GM23248 (cell line): Measurements from ENCODE around the gene NT5DC1. TPM values are rescaled to one million over a fixed set of nuclear protein-coding genes. Genes with fewer than 3 reads are reported as not detected.

Experiments
- DNase-seq: peaks from one replicate; pipeline ENCODE4 v3.0.0-alpha.2; 2015
- H2AFZ ChIP-seq: fragments of 200-600 bp; sonication (generic); 2 replicates; pipeline ENCODE4 v1.6.1; 2016; ENCODE audit warnings: antibody characterized with exemption
- H3F3A ChIP-seq: fragments of 200-600 bp; sonication (generic); 2 replicates; pipeline ENCODE4 v1.6.1; 2016; ENCODE audit warnings: mild to moderate bottlenecking, antibody characterized with exemption, mixed run types; ENCODE audit not compliant: insufficient read depth
- H3K27ac ChIP-seq: fragments of 200-600 bp; sonication (generic); 2 replicates; pipeline ENCODE4 v1.5.1; 2016; ENCODE audit warnings: mild to moderate bottlenecking
- H3K27me3 ChIP-seq: fragments of 200-600 bp; sonication (generic); replicated peaks from 2 replicates; pipeline ENCODE4 v1.6.1; 2016; ENCODE audit warnings: mild to moderate bottlenecking; ENCODE audit not compliant: insufficient read depth
- H3K36me3 ChIP-seq: fragments of 200-600 bp; sonication (generic); 2 replicates; pipeline ENCODE4 v1.6.1; 2016; ENCODE audit warnings: low read depth, mild to moderate bottlenecking
- H3K4me1 ChIP-seq: fragments of 200-600 bp; sonication (generic); 2 replicates; pipeline ENCODE4 v1.6.1; 2016; ENCODE audit warnings: mild to moderate bottlenecking; ENCODE audit not compliant: insufficient read depth
- H3K4me2 ChIP-seq: fragments of 200-600 bp; sonication (generic); one replicate; pipeline ENCODE4 v1.6.1; 2016; ENCODE audit warnings: mild to moderate bottlenecking; ENCODE audit not compliant: unreplicated experiment
- H3K4me3 ChIP-seq: fragments of 200-600 bp; sonication (generic); 2 replicates; pipeline ENCODE4 v1.5.1; 2016; ENCODE audit warnings: mild to moderate bottlenecking
- H3K79me2 ChIP-seq: fragments of 200-600 bp; sonication (generic); 2 replicates; pipeline ENCODE4 v1.6.1; 2016; ENCODE audit warnings: mild to moderate bottlenecking; ENCODE audit not compliant: insufficient read depth
- H3K9ac ChIP-seq: fragments of 200-600 bp; sonication (generic); 2 replicates; pipeline ENCODE4 v1.6.1; 2016; ENCODE audit warnings: mild to moderate bottlenecking
- H3K9me2 ChIP-seq: fragments of 200-600 bp; sonication (generic); 2 replicates; pipeline ENCODE4 v1.6.1; 2016; ENCODE audit warnings: mixed run types, mild to moderate bottlenecking, moderate library complexity; ENCODE audit not compliant: insufficient read depth
- H3K9me3 ChIP-seq: fragments of 200-600 bp; sonication (generic); one replicate; pipeline ENCODE4 v1.6.1; 2017; ENCODE audit warnings: low read depth
- H4K20me1 ChIP-seq: fragments of 200-600 bp; sonication (generic); 2 replicates; pipeline ENCODE4 v1.6.0; 2016; ENCODE audit not compliant: insufficient read depth
- EZH2 ChIP-seq: fragments of 200-600 bp; sonication (generic); IDR thresholded peaks from 2 replicates; pipeline ENCODE4 v1.6.1; 2018; ENCODE audit warnings: antibody characterized with exemption, mild to moderate bottlenecking; ENCODE audit not compliant: insufficient read depth, poor library complexity, severe bottlenecking
- EZH2phosphoT487 ChIP-seq: fragments of 200-600 bp; sonication (generic); IDR thresholded peaks from 2 replicates; pipeline ENCODE4 v1.6.1; 2018; ENCODE audit warnings: antibody characterized with exemption, moderate library complexity, mild to moderate bottlenecking, low read depth; ENCODE audit not compliant: insufficient read depth
- WGBS, 2 experiments: methylation state at CpG; one replicate each; pipeline ENCODE4 v1.1.6; 2015 to 2017; ENCODE audit warnings: low lambda C conversion rate in 2 of 2, low coverage in 1 of 2; ENCODE audit errors: missing lambda C conversion rate in 2 of 2; 5-methylcytosine and 5-hydroxymethylcytosine counted together
- in situ Hi-C: fragments of 300-500 bp; cut with MboI; formaldehyde crosslinking; loops from 2 replicates; pipeline ENCODE4 v1.15.0; 2020
- polyA plus RNA-seq: library from polyadenylated mRNA; unstranded; fragments of >200 nt; fragmentation: Nextera tagmentation; extraction: Ambion mirVana; gene quantifications from 2 replicates; pipeline ENCODE4 v1.2.1, GENCODE V29; 2016
- total RNA-seq: library from RNA; depleted of rRNA; stranded (reverse); fragments of >200 nt; shearing (Covaris generic); gene quantifications from 2 replicates; pipeline ENCODE4 v1.2.3, GENCODE V29; 2014

NT5DC1 gene
- total and polyA plus RNA-seq, 2 experiments from 2014 or later = 3.4 to 15.4 TPM

GRCh38 chr6:116127771-116128493, 27.3 kb downstream of the NT5DC1 start:
- Histone ChIP-seq H3K36me3 (no peaks in the 10 kb centered on the region), H3K79me2 (no peaks in the 10 kb centered on the region), H3K4me3 (no peak overlapping the region), H4K20me1 (no peaks in the 10 kb centered on the region), H3K9me2 (no peaks in the 10 kb centered on the region), H3K9me3 (no peaks in the 10 kb centered on the region), H3K27ac (no peak overlapping the region), H3K4me2 (no peak overlapping the region), H3K27me3 (no peaks in the 10 kb centered on the region), H3F3A (no peaks in the 10 kb centered on the region), H3K4me1 (peaks cover 9% of the 10 kb centered on the region), H3K9ac (no peak overlapping the region), H2AFZ (no peak overlapping the region)
- 89 to 100% methylated on average over 2 of the region's 2 CpGs for WGBS, 2 experiments
- TF ChIP-seq EZH2 = no peak
- TF ChIP-seq EZH2phosphoT487 = no peak
- in situ Hi-C loops = no loop called here
- DNase-seq = peak; percentile 41

- in situ Hi-C loops = no loop called here
- 96% methylated on average over 3 of the region's 3 CpGs for WGBS, 2 experiments
- Histone ChIP-seq H3K27ac (no peak overlapping the region), H3F3A (no peaks in the 10 kb centered on the region), H3K4me1 (peaks cover 2% of the 10 kb centered on the region; the same call in 1 of the 2 replicates), H3K36me3 (no peaks in the 10 kb centered on the region), H3K9me3 (no peaks in the 10 kb centered on the region), H3K9ac (no peak overlapping the region), H3K4me2 (no peak overlapping the region), H3K9me2 (no peaks in the 10 kb centered on the region), H3K79me2 (no peaks in the 10 kb centered on the region), H4K20me1 (no peaks in the 10 kb centered on the region), H3K4me3 (no peak overlapping the region), H3K27me3 (no peaks in the 10 kb centered on the region), H2AFZ (no peak overlapping the region)
- no peak for TF ChIP-seq EZH2
- no peak for DNase-seq
Observed at GRCh38 chr6:116133453-116133852, 32.8 kb downstream of the NT5DC1 start.

DNA sequence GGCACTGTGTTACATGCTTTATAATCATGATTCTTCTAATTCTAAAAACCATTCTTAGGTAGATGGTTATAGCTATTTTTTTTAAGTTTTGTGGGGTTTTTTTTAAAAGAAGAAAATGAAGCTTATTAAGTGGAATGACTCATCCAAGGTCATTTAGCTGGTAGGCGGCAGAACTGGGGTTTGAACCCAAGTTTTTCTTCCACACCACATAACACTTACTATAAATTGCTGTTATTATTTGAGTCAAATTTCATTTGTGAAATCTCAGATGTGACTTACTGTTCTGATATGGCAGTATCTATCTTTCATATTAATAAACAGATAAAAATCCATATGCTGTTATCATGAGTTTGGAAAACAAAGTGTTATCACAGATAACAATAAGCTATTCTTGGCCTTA, 35.7 kb downstream of the NT5DC1 start:
- WGBS, 2 experiments = 96% methylated on average over 1 of the region's 1 CpG
- no peak overlapping the region for H2AFZ ChIP-seq
- H3K9me3 ChIP-seq = no peaks in the 10 kb centered on the region
- H3K9me2 ChIP-seq = no peaks in the 10 kb centered on the region
- H3K4me2 ChIP-seq = no peak overlapping the region
- no peak overlapping the region for H3K27ac ChIP-seq
- H3F3A ChIP-seq = no peaks in the 10 kb centered on the region
- in situ Hi-C loops = no loop called here
- no peak for TF ChIP-seq EZH2phosphoT487
- TF ChIP-seq EZH2 = no peak
- no peaks in the 10 kb centered on the region for H4K20me1 ChIP-seq
- no peaks in the 10 kb centered on the region for H3K4me1 ChIP-seq
- H3K79me2 ChIP-seq = no peaks in the 10 kb centered on the region
- no peak for DNase-seq
- H3K27me3 ChIP-seq = no peaks in the 10 kb centered on the region
- H3K4me3 ChIP-seq = no peak overlapping the region
- H3K9ac ChIP-seq = no peak overlapping the region
- H3K36me3 ChIP-seq = no peaks in the 10 kb centered on the region

DNA sequence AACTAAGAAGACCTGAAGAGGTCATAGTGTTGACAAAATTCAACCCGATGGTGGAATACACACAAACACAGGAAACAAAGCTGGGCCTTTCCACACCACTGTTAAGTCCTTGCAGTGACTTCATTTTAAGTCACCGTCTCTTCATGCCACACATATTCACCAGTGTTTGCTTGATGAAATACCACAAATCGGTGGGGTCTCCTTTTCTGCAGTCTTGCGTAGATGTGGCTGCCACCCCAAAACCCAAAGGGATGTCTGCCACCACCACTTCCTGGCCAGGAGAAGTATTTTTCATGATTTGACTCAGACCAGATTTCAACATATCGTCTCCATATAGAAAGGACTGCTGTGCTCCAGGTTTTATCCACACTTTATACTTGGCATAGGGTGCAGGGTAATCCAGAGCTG, 36.3 kb downstream of the NT5DC1 start:
- no peak overlapping the region for H2AFZ ChIP-seq
- no peak overlapping the region for H3K4me2 ChIP-seq
- H3K9me2 ChIP-seq = no peaks in the 10 kb centered on the region
- H3K27ac ChIP-seq = no peak overlapping the region
- TF ChIP-seq EZH2phosphoT487 = no peak
- no peak for TF ChIP-seq EZH2
- H3K27me3 ChIP-seq = no peaks in the 10 kb centered on the region
- H3K4me1 ChIP-seq = no peaks in the 10 kb centered on the region
- H3K9ac ChIP-seq = no peak overlapping the region
- 95% methylated on average over 5 of the region's 5 CpGs for WGBS, 2 experiments
- in situ Hi-C loops = no loop called here
- H3K79me2 ChIP-seq = no peaks in the 10 kb centered on the region
- no peaks in the 10 kb centered on the region for H4K20me1 ChIP-seq
- DNase-seq = no peak
- no peaks in the 10 kb centered on the region for H3K36me3 ChIP-seq
- H3K4me3 ChIP-seq = no peak overlapping the region
- H3K9me3 ChIP-seq = no peaks in the 10 kb centered on the region
- H3F3A ChIP-seq = no peaks in the 10 kb centered on the region

DNA sequence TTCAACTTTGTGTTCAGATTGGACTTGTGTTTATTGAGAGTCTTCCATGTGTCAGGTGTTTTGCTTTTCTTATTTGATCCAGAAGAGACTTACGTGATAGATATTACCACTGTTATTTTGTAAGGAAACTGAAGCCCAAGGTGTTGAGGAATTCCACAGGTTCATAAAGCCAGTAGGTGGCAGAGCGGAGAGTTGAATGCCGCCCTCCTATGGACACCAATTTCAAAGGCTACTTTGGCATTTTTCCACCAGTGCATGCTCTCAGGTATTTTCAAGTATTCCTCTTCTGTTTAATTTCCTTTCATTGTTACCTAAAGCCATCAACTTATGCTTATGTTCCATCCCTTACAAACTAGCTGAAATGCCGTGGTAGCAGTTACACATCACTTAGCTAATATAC, 39.3 kb downstream of the NT5DC1 start:
- H3K4me2 ChIP-seq = no peak overlapping the region
- no peaks in the 10 kb centered on the region for H3K27me3 ChIP-seq
- no peaks in the 10 kb centered on the region for H3K36me3 ChIP-seq
- in situ Hi-C loops = no loop called here
- H2AFZ ChIP-seq = no peak overlapping the region
- DNase-seq = no peak
- no peaks in the 10 kb centered on the region for H3K9me3 ChIP-seq
- H3K79me2 ChIP-seq = no peaks in the 10 kb centered on the region
- H3K9me2 ChIP-seq = no peaks in the 10 kb centered on the region
- peaks cover 8% of the 10 kb centered on the region for H3K4me1 ChIP-seq
- H3K9ac ChIP-seq = no peak overlapping the region
- 96% methylated on average over 4 of the region's 4 CpGs for WGBS, 2 experiments
- H3K4me3 ChIP-seq = no peak overlapping the region
- TF ChIP-seq EZH2phosphoT487 (no peak), EZH2 (no peak)
- no peaks in the 10 kb centered on the region for H3F3A ChIP-seq
- H4K20me1 ChIP-seq = no peaks in the 10 kb centered on the region
- H3K27ac ChIP-seq = no peak overlapping the region
